Peyer's patch (tissue), 4 donors: ENCODE data around the gene QPCTL.

Experiments used
- POLR2A ChIP-seq, 2 donors: fragments of 450-650 bp; IDR thresholded peaks; one replicate each; pipeline ENCODE4 v1.5.1; 2017; ENCODE audit warnings: antibody characterized with exemption in 2 of 2, mild to moderate bottlenecking in 2 of 2, moderate library complexity in 2 of 2
- TF ChIP-seq, protein P1 (sequence below), 6 experiments: fragments of 450-650 bp in 4 of 6; fragments of 200-600 bp in 2 of 6; sonication (generic) in 1 of 6; IDR thresholded peaks; one replicate each; pipeline ENCODE4 v1.5.1; 2017 to 2019; ENCODE audit warnings: antibody characterized with exemption in 6 of 6, mild to moderate bottlenecking in 3 of 6, moderate library complexity in 1 of 6

DNA sequence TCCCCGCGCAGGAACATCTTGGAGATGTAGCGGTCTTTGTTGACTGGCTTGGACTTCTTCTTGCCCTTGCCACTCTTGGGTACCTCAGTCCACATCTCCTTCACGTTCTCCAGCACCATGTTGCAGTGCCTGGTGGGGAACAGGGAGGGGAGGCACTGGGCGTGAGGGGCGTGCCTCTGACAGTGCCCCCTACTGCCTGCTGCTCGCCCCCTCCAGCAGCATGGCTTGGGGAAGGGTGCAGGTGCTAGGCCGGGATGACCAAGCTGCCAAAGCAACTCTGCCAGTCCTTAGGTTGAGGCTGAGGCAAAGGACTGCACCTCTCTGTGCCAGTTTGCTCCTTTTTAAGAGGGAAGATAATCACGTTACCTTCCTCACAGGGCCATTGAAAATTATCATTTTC is 4.9 kb upstream of the QPCTL start:
- TF ChIP-seq, protein P1, sequence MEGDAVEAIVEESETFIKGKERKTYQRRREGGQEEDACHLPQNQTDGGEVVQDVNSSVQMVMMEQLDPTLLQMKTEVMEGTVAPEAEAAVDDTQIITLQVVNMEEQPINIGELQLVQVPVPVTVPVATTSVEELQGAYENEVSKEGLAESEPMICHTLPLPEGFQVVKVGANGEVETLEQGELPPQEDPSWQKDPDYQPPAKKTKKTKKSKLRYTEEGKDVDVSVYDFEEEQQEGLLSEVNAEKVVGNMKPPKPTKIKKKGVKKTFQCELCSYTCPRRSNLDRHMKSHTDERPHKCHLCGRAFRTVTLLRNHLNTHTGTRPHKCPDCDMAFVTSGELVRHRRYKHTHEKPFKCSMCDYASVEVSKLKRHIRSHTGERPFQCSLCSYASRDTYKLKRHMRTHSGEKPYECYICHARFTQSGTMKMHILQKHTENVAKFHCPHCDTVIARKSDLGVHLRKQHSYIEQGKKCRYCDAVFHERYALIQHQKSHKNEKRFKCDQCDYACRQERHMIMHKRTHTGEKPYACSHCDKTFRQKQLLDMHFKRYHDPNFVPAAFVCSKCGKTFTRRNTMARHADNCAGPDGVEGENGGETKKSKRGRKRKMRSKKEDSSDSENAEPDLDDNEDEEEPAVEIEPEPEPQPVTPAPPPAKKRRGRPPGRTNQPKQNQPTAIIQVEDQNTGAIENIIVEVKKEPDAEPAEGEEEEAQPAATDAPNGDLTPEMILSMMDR (IDR thresholded peaks at IDR 0.05), result no peak
- TF ChIP-seq POLR2A (IDR thresholded peaks at IDR 0.05), result no peak
